Neural cell (in vitro differentiated cells): ENCODE measurements around the gene MACROH2A1. TPM values are rescaled to one million over a fixed set of nuclear protein-coding genes. Genes with fewer than 3 reads are reported as not detected.

Experiments used
- H2AFZ ChIP-seq: fragments of 200-600, 300-800 bp; sonication (generic), shearing (Covaris generic); 2 replicates; pipeline ENCODE4 v1.6.0; 2014; ENCODE audit warnings: low read depth, mild to moderate bottlenecking, antibody characterized with exemption, low read length, moderate library complexity
- H3F3A ChIP-seq: fragments of 200-600 bp; shearing (Covaris generic); 2 replicates; pipeline ENCODE4 v1.6.1; 2016; ENCODE audit warnings: mild to moderate bottlenecking, moderate library complexity, mixed read lengths, antibody characterized with exemption, low read length; ENCODE audit not compliant: insufficient read depth, poor library complexity, severe bottlenecking
- H3K27ac ChIP-seq: fragments of 200-600, 300-800 bp; sonication (generic), shearing (Covaris generic); 2 replicates; pipeline ENCODE4 v1.5.1; 2014; ENCODE audit warnings: mild to moderate bottlenecking, low read length, moderate library complexity
- H3K27me3 ChIP-seq: fragments of 300-800, 200-600 bp; sonication (generic), shearing (Covaris generic); 2 replicates; pipeline ENCODE4 v1.6.0; 2014; ENCODE audit warnings: mild to moderate bottlenecking, low read depth, low read length, moderate library complexity; ENCODE audit not compliant: insufficient read depth
- H3K36me3 ChIP-seq: fragments of 300-800, 200-600 bp; sonication (generic), shearing (Covaris generic); 2 replicates; pipeline ENCODE4 v1.5.1; 2014; ENCODE audit warnings: mild to moderate bottlenecking, antibody characterized with exemption, low read length, moderate library complexity; ENCODE audit not compliant: insufficient read depth
- H3K4me2 ChIP-seq: fragments of 300-800, 200-600 bp; sonication (generic), shearing (Covaris generic); 2 replicates; pipeline ENCODE4 v1.6.0; 2014; ENCODE audit warnings: mild to moderate bottlenecking, low read length
- H3K4me3 ChIP-seq: fragments of 300-800, 200-600 bp; sonication (generic), shearing (Covaris generic); 2 replicates; pipeline ENCODE4 v1.5.1; 2014; ENCODE audit warnings: mild to moderate bottlenecking, low read length, moderate library complexity
- H3K79me2 ChIP-seq: fragments of 200-600 bp; shearing (Covaris generic); replicated peaks from 2 replicates; pipeline ENCODE4 v1.6.0; 2014; ENCODE audit warnings: mild to moderate bottlenecking, low read length, moderate library complexity; ENCODE audit not compliant: insufficient read depth
- H3K9ac ChIP-seq: fragments of 300-800, 200-600 bp; sonication (generic), shearing (Covaris generic); 2 replicates; pipeline ENCODE4 v1.6.1; 2016; ENCODE audit warnings: mild to moderate bottlenecking, low read length, mixed read lengths
- H3K9me2 ChIP-seq: fragments of 200-600 bp; shearing (Covaris generic); 2 replicates; pipeline ENCODE4 v1.6.1; 2016; ENCODE audit warnings: mild to moderate bottlenecking, low read length, mixed read lengths; ENCODE audit not compliant: insufficient read depth
- H3K9me3 ChIP-seq: fragments of 200-600, 300-800 bp; sonication (generic), shearing (Covaris generic); 2 replicates; pipeline ENCODE4 v1.6.1; 2016; ENCODE audit warnings: mild to moderate bottlenecking, mixed run types, low read length, moderate library complexity, mixed read lengths
- H4K20me1 ChIP-seq: fragments of 200-600 bp; shearing (Covaris generic); 2 replicates; pipeline ENCODE4 v1.6.1; 2016; ENCODE audit warnings: mild to moderate bottlenecking, mixed run types; ENCODE audit not compliant: insufficient read depth
- CTCF ChIP-seq: fragments of 450-650 bp; IDR thresholded peaks from 2 replicates; pipeline ENCODE4 v1.5.1; 2014; ENCODE audit warnings: antibody characterized with exemption, mild to moderate bottlenecking, moderate library complexity; ENCODE audit not compliant: poor library complexity, severe bottlenecking
- EP300 ChIP-seq: fragments of 450-650 bp; conservative IDR thresholded peaks from 2 replicates; pipeline ENCODE4 v1.6.1; 2014; ENCODE audit warnings: antibody characterized with exemption, mild to moderate bottlenecking, moderate library complexity; ENCODE audit not compliant: poor library complexity, severe bottlenecking
- EZH2 ChIP-seq: fragments of 200-600, 300-800 bp; shearing (Covaris generic), sonication (generic); IDR thresholded peaks from 2 replicates; pipeline ENCODE4 v1.6.1; 2014; ENCODE audit warnings: antibody characterized with exemption, low read length, borderline replicate concordance, mild to moderate bottlenecking; ENCODE audit not compliant: insufficient read depth, poor library complexity, severe bottlenecking
- MXI1 ChIP-seq: fragments of 450-650 bp; conservative IDR thresholded peaks from 2 replicates; pipeline ENCODE4 v1.6.1; 2014; ENCODE audit warnings: antibody characterized with exemption, mild to moderate bottlenecking; ENCODE audit not compliant: poor library complexity, severe bottlenecking
- POLR2AphosphoS5 ChIP-seq: IDR thresholded peaks from 2 replicates; pipeline ENCODE4 v1.6.1; 2012
- RAD21 ChIP-seq: fragments of 450-650 bp; conservative IDR thresholded peaks from 2 replicates; pipeline ENCODE4 v1.6.1; 2014; ENCODE audit warnings: antibody characterized with exemption, mild to moderate bottlenecking, moderate library complexity
- REST ChIP-seq: IDR thresholded peaks from 2 replicates; pipeline ENCODE4 v1.6.1; 2012; ENCODE audit warnings: borderline replicate concordance
- SMC3 ChIP-seq: fragments of 450-650 bp; conservative IDR thresholded peaks from 2 replicates; pipeline ENCODE4 v1.6.1; 2014; ENCODE audit warnings: antibody characterized with exemption, mild to moderate bottlenecking, moderate library complexity; ENCODE audit not compliant: poor library complexity
- TAF1 ChIP-seq: IDR thresholded peaks from 2 replicates; pipeline ENCODE4 v1.6.1; 2012; ENCODE audit warnings: low read depth
- polyA plus RNA-seq: library from polyadenylated mRNA; depleted of rRNA; stranded (reverse); fragments of >200 nt; gene quantifications from 2 replicates; pipeline ENCODE4 v1.2.3, GENCODE V29; 2014

Gene MACROH2A1
- polyA plus RNA-seq, 1 donor from 2014 or later = 351 TPM

GRCh38 chr5:135308245-135308644 is 90.8 kb downstream of the MACROH2A1 start:
- Histone ChIP-seq H3K4me3 (no peak overlapping the region), H3K4me2 (no peak overlapping the region), H2AFZ (no peak overlapping the region), H3K27me3 (no peaks in the 10 kb centered on the region), H3K79me2 (no peaks in the 10 kb centered on the region), H4K20me1 (no peaks in the 10 kb centered on the region), H3K27ac (no peak overlapping the region), H3K9me3 (no peaks in the 10 kb centered on the region), H3K9ac (no peak overlapping the region), H3K9me2 (no peaks in the 10 kb centered on the region), H3K36me3 (no peaks in the 10 kb centered on the region), H3F3A (no peaks in the 10 kb centered on the region)
- no peak for TF ChIP-seq POLR2AphosphoS5
- TF ChIP-seq SMC3 = no peak
- TF ChIP-seq MXI1 = no peak
- TF ChIP-seq EP300 = no peak
- no peak for TF ChIP-seq REST
- TF ChIP-seq CTCF = no peak

GRCh38 chr5:135307143-135307903 is 91.7 kb downstream of the MACROH2A1 start:
- H3K79me2 ChIP-seq = no peaks in the 10 kb centered on the region
- no peak overlapping the region for H3K4me2 ChIP-seq
- TF ChIP-seq EP300 (no peak), SMC3 (no peak), EZH2 (no peak), TAF1 (no peak), RAD21 (no peak), CTCF (no peak), POLR2AphosphoS5 (no peak), REST (no peak), MXI1 (no peak)
- H3K36me3 ChIP-seq = no peaks in the 10 kb centered on the region
- no peaks in the 10 kb centered on the region for H3K9me3 ChIP-seq
- no peaks in the 10 kb centered on the region for H3K27me3 ChIP-seq
- H3K9ac ChIP-seq = no peak overlapping the region
- H2AFZ ChIP-seq = no peak overlapping the region
- H3F3A ChIP-seq = no peaks in the 10 kb centered on the region
- H3K9me2 ChIP-seq = no peaks in the 10 kb centered on the region
- H3K27ac ChIP-seq = no peak overlapping the region
- no peaks in the 10 kb centered on the region for H4K20me1 ChIP-seq
- H3K4me3 ChIP-seq = no peak overlapping the region
